ENCODE results near the gene COIL. TPM values are rescaled to one million over a fixed set of nuclear protein-coding genes. Genes with fewer than 3 reads are reported as not detected.

Gene COIL
- total and polyA plus RNA-seq, 2 of the 13 experiments (the other 11 are each of a cell fraction or from before 2014, with no cell fraction given), result 8.1 to 29.4 TPM

GRCh38 chr17:56947741-56948140 is 13.1 kb downstream of the COIL start:
- in situ Hi-C loops (cut with HindIII; ENCODE audit: extremely low pct_ligation_motif_present, low pct_unique_long_range_greater_than_20kb) (no loop called here), intact Hi-C loops (cut with micrococcal nuclease; ENCODE audit: unreplicated experiment) (loop anchor here (10.0 kb wide), 1 partner anchor 53 kb away; no protein-coding TSS in a partner anchor)
- no peak overlapping the region for H3K27ac ChIP-seq (ENCODE audit: extremely low read length, insufficient read depth, low read length)
- no peak overlapping the region for H3K4me2 ChIP-seq (ENCODE audit: low read depth, low read length)
- no TSS peak for BruUV-seq (replicated peaks)
- H3K9me3 ChIP-seq (ENCODE audit: low read length), result no peaks in the 10 kb centered on the region
- ATAC-seq (no peak), FAIRE-seq (no peak), DNase-seq (ENCODE audit: low spot score) (no peak)
- ChIA-PET CTCF (ENCODE audit: low intra/inter-chr PET ratio, low total read pairs) (no interaction called here), POLR2A (no interaction called here)
- H3K36me3 ChIP-seq (replicated peaks in 1 of 2; ENCODE audit: control insufficient read depth in 1 of 2, insufficient read depth in 2 of 2, low read length in 2 of 2), result peaks cover 18 to 69% of the 10 kb centered on the region in 2 experiments
- no peak overlapping the region for H3K4me3 ChIP-seq (replicated peaks in 1 of 3; ENCODE audit: insufficient read depth in 1 of 3, low read depth in 2 of 3, low read length in 3 of 3)
- no peaks in the 10 kb centered on the region for H3K27me3 ChIP-seq (ENCODE audit: control insufficient read depth in 1 of 2, insufficient read depth in 2 of 2, low read length in 2 of 2)
- WGBS (ENCODE audit: low lambda C conversion rate), result 69% methylated on average over 1 of the region's 1 CpG
- H4K20me1 ChIP-seq (ENCODE audit: insufficient read depth, low read length), result no peaks in the 10 kb centered on the region
- no peaks in the 10 kb centered on the region for H3K79me2 ChIP-seq (ENCODE audit: insufficient read depth, low read length)
- H3K9ac ChIP-seq (ENCODE audit: insufficient read depth, low read depth, low read length), result no peak overlapping the region
- no peaks in the 10 kb centered on the region for H3K4me1 ChIP-seq (ENCODE audit: insufficient read depth, low read length)
- TF ChIP-seq ZNF335 (CRISPR knock-in tag; IDR thresholded peaks at IDR 0.05) (no peak), CHCHD3 (CRISPR knock-in tag; IDR thresholded peaks at IDR 0.05) (no peak), ATF6 (CRISPR knock-in tag; conservative IDR thresholded peaks at IDR 0.05) (no peak), ATM (IDR thresholded peaks at IDR 0.05; ENCODE audit: borderline replicate concordance) (no peak), JUND (CRISPR knock-in tag; IDR thresholded peaks at IDR 0.05) (no peak), DR1 (CRISPR knock-in tag; IDR thresholded peaks at IDR 0.05) (no peak), FOXP1 (IDR thresholded peaks at IDR 0.05) (no peak), FOXP1 (CRISPR knock-in tag; IDR thresholded peaks at IDR 0.05) (no peak), BCL3 (CRISPR knock-in tag; IDR thresholded peaks at IDR 0.05) (no peak), EP300 (IDR thresholded peaks at IDR 0.05; ENCODE audit: low read depth in 2 of 2, low read length in 2 of 2) (no peak), EP300 (CRISPR knock-in tag; IDR thresholded peaks at IDR 0.05; ENCODE audit: borderline replicate concordance) (no peak), ZKSCAN1 (IDR thresholded peaks at IDR 0.05; ENCODE audit: low read length) (no peak), CEBPZ (IDR thresholded peaks at IDR 0.05; ENCODE audit: low read length) (no peak), ELF3 (CRISPR knock-in tag; IDR thresholded peaks at IDR 0.05) (no peak), ETV6 (CRISPR knock-in tag; conservative IDR thresholded peaks at IDR 0.05) (no peak), YY1 (IDR thresholded peaks at IDR 0.05; ENCODE audit: insufficient read depth, insufficient replicate concordance, low read depth, low read length) (no peak), RNF2 (conservative IDR thresholded peaks at IDR 0.05; ENCODE audit: low read depth) (no peak), ZNF615 (CRISPR knock-in tag; IDR thresholded peaks at IDR 0.05; ENCODE audit: borderline replicate concordance) (no peak)
- no peak overlapping the region for H2AFZ ChIP-seq (ENCODE audit: low read length)
